IMR-90 (cell line): Measurements from ENCODE around the gene CPED1. TPM values are rescaled to one million over a fixed set of nuclear protein-coding genes. Genes with fewer than 3 reads are reported as not detected.

Experiments
- ATAC-seq: fragments of 200-7000 bp; cut with Tn5 transposase; 2 replicates; pipeline ENCODE4 v1.9.1; 2020; ENCODE audit warnings: low read depth, mild to moderate bottlenecking, moderate library complexity
- BruUV-seq: library from RNA; stranded (reverse); fragments of 400-500 nt; replicated peaks from 2 replicates; lab custom pipeline; 2021; lab: Mats Ljungman, UMichigan
- CTCF ChIA-PET: fragments of 300-600 bp; formaldehyde crosslinking; extraction: SDS; loops from one replicate; lab custom pipeline; 2021; ENCODE audit warnings: antibody characterized with exemption; lab: Yijun Ruan, JAX
- POLR2A ChIA-PET: fragments of 300-600 bp; sonication (Branson Sonifier 250); formaldehyde crosslinking; loops from one replicate; lab custom pipeline; 2022; ENCODE audit warnings: antibody characterized with exemption; ENCODE audit not compliant: unreplicated experiment; lab: Charles Lee
- DNase-seq: peaks from one replicate; pipeline ENCODE4 v3.0.0; 2013
- H2AFZ ChIP-seq: replicated peaks from 2 replicates; pipeline ENCODE3; 2013; ENCODE audit warnings: low read length, mild to moderate bottlenecking; ENCODE audit not compliant: poor library complexity
- H2AK5ac ChIP-seq: 2 replicates; pipeline ENCODE4 v1.6.1; 2013; ENCODE audit warnings: low read depth, low read length, inconsistent platforms
- H2AK9ac ChIP-seq: replicated peaks from 2 replicates; pipeline ENCODE3; 2013; ENCODE audit warnings: mild to moderate bottlenecking, low read depth, low read length, moderate library complexity; ENCODE audit not compliant: poor library complexity
- H2BK120ac ChIP-seq: 2 replicates; pipeline ENCODE4 v1.6.1; 2013; ENCODE audit warnings: low read depth, low read length, inconsistent platforms
- H2BK15ac ChIP-seq: 3 replicates; pipeline ENCODE4 v1.6.1; 2013; ENCODE audit warnings: low read depth, low read length, inconsistent platforms
- H2BK20ac ChIP-seq: 2 replicates; pipeline ENCODE4 v1.6.1; 2013; ENCODE audit warnings: low read depth, mild to moderate bottlenecking, inconsistent platforms, low read length, moderate library complexity
- H2BK5ac ChIP-seq: 2 replicates; pipeline ENCODE4 v1.6.1; 2013; ENCODE audit warnings: mild to moderate bottlenecking, low read depth, low read length, inconsistent platforms; ENCODE audit not compliant: poor library complexity, severe bottlenecking
- H3K14ac ChIP-seq: replicated peaks from 2 replicates; pipeline ENCODE4 v1.6.1; 2013; ENCODE audit warnings: low read depth, low read length, inconsistent platforms
- H3K18ac ChIP-seq: 2 replicates; pipeline ENCODE4 v1.6.1; 2013; ENCODE audit warnings: low read depth, low read length, control low read depth
- H3K23ac ChIP-seq: 2 replicates; pipeline ENCODE4 v1.6.1; 2013; ENCODE audit warnings: low read depth, low read length, inconsistent platforms
- H3K27ac ChIP-seq: 2 replicates; pipeline ENCODE4 v1.5.1; 2013; ENCODE audit warnings: mild to moderate bottlenecking, control low read depth, low read length; ENCODE audit not compliant: insufficient read depth
- H3K27me3 ChIP-seq: 2 replicates; pipeline ENCODE4 v1.6.1; 2013; ENCODE audit warnings: low read length; ENCODE audit not compliant: control insufficient read depth, insufficient read depth
- H3K36me3 ChIP-seq: 2 replicates; pipeline ENCODE4 v1.6.1; 2013; ENCODE audit warnings: low read length, mixed read lengths; ENCODE audit not compliant: control insufficient read depth, insufficient read depth
- H3K4ac ChIP-seq: 2 replicates; pipeline ENCODE4 v1.6.1; 2013; ENCODE audit warnings: low read depth, low read length, inconsistent platforms
- H3K4me1 ChIP-seq: 2 replicates; pipeline ENCODE4 v1.6.1; 2013; ENCODE audit warnings: low read length, mixed read lengths; ENCODE audit not compliant: control insufficient read depth, insufficient read depth
- H3K4me2 ChIP-seq: 2 replicates; pipeline ENCODE4 v1.6.1; 2013; ENCODE audit warnings: low read depth, mild to moderate bottlenecking, control low read depth, low read length, moderate library complexity
- H3K4me3 ChIP-seq: 2 replicates; pipeline ENCODE4 v1.5.1; 2013; ENCODE audit warnings: low read depth, mild to moderate bottlenecking, control low read depth, low read length, moderate library complexity; ENCODE audit not compliant: insufficient read depth
- H3K56ac ChIP-seq: 2 replicates; pipeline ENCODE4 v1.6.1; 2013; ENCODE audit warnings: low read length, inconsistent platforms; ENCODE audit not compliant: insufficient read depth; ENCODE audit errors: extremely low read depth
- H3K79me1 ChIP-seq, 2 experiments: 2 replicates each; pipeline ENCODE4 v1.6.1; 2013; ENCODE audit warnings: low read length in 2 of 2, inconsistent platforms in 1 of 2, low read depth in 1 of 2
- H3K9ac ChIP-seq: 2 replicates; pipeline ENCODE4 v1.6.1; 2013; ENCODE audit warnings: low read depth, low read length, control low read depth
- H3K9me1 ChIP-seq: 2 replicates; pipeline ENCODE4 v1.6.1; 2013; ENCODE audit warnings: low read length, inconsistent platforms; ENCODE audit not compliant: insufficient read depth
- H3K9me3 ChIP-seq: 2 replicates; pipeline ENCODE4 v1.6.1; 2013; ENCODE audit warnings: low read length; ENCODE audit not compliant: control insufficient read depth, insufficient read depth
- H4K20me1 ChIP-seq: 2 replicates; pipeline ENCODE4 v1.6.1; 2013; ENCODE audit warnings: low read length, inconsistent platforms; ENCODE audit not compliant: insufficient read depth
- H4K5ac ChIP-seq: 2 replicates; pipeline ENCODE4 v1.6.1; 2013; ENCODE audit warnings: mild to moderate bottlenecking, low read depth, low read length, control low read depth
- H4K8ac ChIP-seq, 2 experiments: 2 replicates each; pipeline ENCODE4 v1.6.1; 2013; ENCODE audit warnings: low read depth in 2 of 2, low read length in 2 of 2, control low read depth in 1 of 2, inconsistent platforms in 1 of 2
- H4K91ac ChIP-seq: 2 replicates; pipeline ENCODE4 v1.6.1; 2013; ENCODE audit warnings: low read depth, low read length, inconsistent platforms; ENCODE audit not compliant: insufficient read depth
- BHLHE40 ChIP-seq: fragments of 150-350 bp; IDR thresholded peaks from 2 replicates; pipeline ENCODE4 v1.6.1; 2016; ENCODE audit warnings: mild to moderate bottlenecking, low read depth, low read length
- CEBPB ChIP-seq: IDR thresholded peaks from 2 replicates; pipeline ENCODE4 v1.6.1; 2012; ENCODE audit warnings: low read depth, low read length, improper control_type of control experiment
- CHD1 ChIP-seq: IDR thresholded peaks from 2 replicates; pipeline ENCODE4 v1.6.1; 2012; ENCODE audit warnings: low read depth, low read length, improper control_type of control experiment
- CTCF ChIP-seq: conservative IDR thresholded peaks from 2 replicates; pipeline ENCODE4 v1.5.1; 2012; ENCODE audit warnings: mild to moderate bottlenecking, low read depth, low read length, improper control_type of control experiment
- ELK1 ChIP-seq: fragments of 150-350 bp; IDR thresholded peaks from 2 replicates; pipeline ENCODE4 v1.6.1; 2016; ENCODE audit warnings: low read depth, mild to moderate bottlenecking, low read length, moderate library complexity, borderline replicate concordance
- MAFK ChIP-seq: IDR thresholded peaks from 2 replicates; pipeline ENCODE4 v1.6.1; 2012; ENCODE audit warnings: low read depth, low read length, improper control_type of control experiment
- MAZ ChIP-seq: IDR thresholded peaks from 2 replicates; pipeline ENCODE4 v1.6.1; 2012; ENCODE audit warnings: low read depth, mild to moderate bottlenecking, low read length, improper control_type of control experiment, moderate library complexity, borderline replicate concordance
- MXI1 ChIP-seq: IDR thresholded peaks from 2 replicates; pipeline ENCODE4 v1.6.1; 2012; ENCODE audit warnings: low read depth, mild to moderate bottlenecking, low read length, moderate library complexity, borderline replicate concordance
- NFE2L2 ChIP-seq: fragments of 150-350 bp; IDR thresholded peaks from 2 replicates; pipeline ENCODE4 v1.6.1; 2016; ENCODE audit warnings: low read depth, mild to moderate bottlenecking, low read length
- POLR2A ChIP-seq: IDR thresholded peaks from 2 replicates; pipeline ENCODE4 v1.6.1; 2012; ENCODE audit warnings: mild to moderate bottlenecking, low read depth, low read length
- RAD21 ChIP-seq: IDR thresholded peaks from 2 replicates; pipeline ENCODE4 v1.6.1; 2012; ENCODE audit warnings: low read length, improper control_type of control experiment
- RCOR1 ChIP-seq: IDR thresholded peaks from 2 replicates; pipeline ENCODE4 v1.6.1; 2012; ENCODE audit warnings: mild to moderate bottlenecking, low read length, improper control_type of control experiment; ENCODE audit not compliant: insufficient replicate concordance
- SMC3 ChIP-seq: fragments of 150-350 bp; IDR thresholded peaks from 2 replicates; pipeline ENCODE4 v1.6.1; 2016; ENCODE audit warnings: low read depth, mild to moderate bottlenecking, antibody characterized with exemption, low read length, moderate library complexity
- WGBS, 2 experiments: methylation state at CpG; one replicate each; pipeline versions ENCODE4 v1.1.5 to v1.1.7; 2013; ENCODE audit warnings: missing lambda C conversion rate in 2 of 2; ENCODE audit not compliant: insufficient read length in 1 of 2; ENCODE audit errors: extremely low coverage in 2 of 2; 5-methylcytosine and 5-hydroxymethylcytosine counted together
- dilution Hi-C: fragments of 300-500 bp; cut with HindIII; formaldehyde crosslinking; loops from one replicate; pipeline ENCODE4 v1.14.3; 2018; ENCODE audit warnings: low sequenced_read_pairs; ENCODE audit not compliant: unreplicated experiment
- in situ Hi-C: fragments of 300-500 bp; cut with MboI; formaldehyde crosslinking; loops from 3 replicates; pipeline ENCODE4 v1.14.3; 2019; ENCODE audit warnings: low sequenced_read_pairs, inconsistent platforms, mixed read lengths
- intact Hi-C: fragments of 100-400 bp; cut with micrococcal nuclease; formaldehyde crosslinking; loops from 2 replicates; pipeline ENCODE4 v1.10.0; 2022
- polyA plus RNA-seq, 3 experiments: library from polyadenylated mRNA; depleted of rRNA; stranded (reverse); fragments of >200 nt; gene quantifications; 2 replicates each; pipeline ENCODE4 v1.2.3, GENCODE V29; 2012; ENCODE audit warnings: low replicate concordance in 1 of 3
- total RNA-seq: library from RNA; depleted of rRNA; stranded (reverse); fragments of >200 nt; gene quantifications from 2 replicates; pipeline ENCODE4 v1.2.3, GENCODE V29; 2012

Gene CPED1
- total and polyA plus RNA-seq, 2 of the 4 experiments (the other 2 are of a cell fraction): 31.2 to 96.8 TPM

GRCh38 chr7:120959929-120960484 is 28.5 kb upstream of the CPED1 start:
- WGBS, 2 experiments: 100% methylated on average over 4 of the region's 8 CpGs; no CpG with 5 or more reads in 1 of the 2 experiments
- Histone ChIP-seq H2AFZ (no peak overlapping the region), H3K9me3 (no peaks in the 10 kb centered on the region), H4K8ac (no peak overlapping the region), H3K36me3 (peaks cover 9% of the 10 kb centered on the region), H3K9me1 (peaks cover 6% of the 10 kb centered on the region), H2BK120ac (no peak overlapping the region), H3K14ac (no peak overlapping the region), H2BK15ac (no peak overlapping the region), H3K4ac (no peak overlapping the region), H3K79me1 (peaks cover 4 to 12% of the 10 kb centered on the region in 2 experiments; a peak in 2 of 4 replicates), H2AK9ac (no peak overlapping the region), H2AK5ac (no peak overlapping the region), H3K23ac (no peak overlapping the region), H3K9ac (no peak overlapping the region), H3K4me2 (no peak overlapping the region), H2BK5ac (no peak overlapping the region), H3K27ac (no peak overlapping the region), H3K4me1 (peaks cover 3% of the 10 kb centered on the region; the same call in 1 of the 2 replicates), H3K56ac (no peak overlapping the region; the same call in 1 of the 2 replicates), H4K5ac (no peak overlapping the region), H4K20me1 (peaks cover 3% of the 10 kb centered on the region; the same call in 1 of the 2 replicates), H3K18ac (no peak overlapping the region), H2BK20ac (no peak overlapping the region), H3K4me3 (no peak overlapping the region), H3K27me3 (no peaks in the 10 kb centered on the region), H4K91ac (no peak overlapping the region)
- ChIA-PET POLR2A (no interaction called here), CTCF (no interaction called here)
- dilution Hi-C loops: no loop called here
- in situ Hi-C loops: no loop called here
- no TSS peak for BruUV-seq
- DNase-seq (no peak), ATAC-seq (no peak)
- intact Hi-C loops: loop anchor here (10.0 kb wide), 1 partner anchor 1035 kb away; no protein-coding TSS in a partner anchor
- TF ChIP-seq CTCF: no peak
- no peak for TF ChIP-seq CHD1
- TF ChIP-seq MAZ: no peak
- TF ChIP-seq RCOR1: no peak
- TF ChIP-seq CEBPB: no peak
- no peak for TF ChIP-seq RAD21
- TF ChIP-seq MXI1: no peak
- no peak for TF ChIP-seq NFE2L2
- TF ChIP-seq MAFK: no peak
- TF ChIP-seq POLR2A: no peak
- TF ChIP-seq BHLHE40: no peak
- TF ChIP-seq ELK1: no peak
- no peak for TF ChIP-seq SMC3
